GM11168 (cell line): ENCODE data around the gene TOP1.

Source experiments
- in situ Hi-C: fragments of 300-500 bp; cut with MboI; formaldehyde crosslinking; loops from one replicate; pipeline ENCODE4 v1.12.0; 2022; ENCODE audit warnings: low sequenced_read_pairs; ENCODE audit not compliant: unreplicated experiment

TOP1 gene

GRCh38 chr20:41031243-41031619 is 2.6 kb downstream of the TOP1 start:
- in situ Hi-C loops: no loop called here

- in situ Hi-C loops: no loop called here
These were observed 3.6 kb downstream of the TOP1 start for GRCh38 chr20:41032271-41032670.

- in situ Hi-C loops: no loop called here
These were observed 5.6 kb downstream of the TOP1 start for GRCh38 chr20:41034239-41034638.

GRCh38 chr20:41035207-41035606 is 6.6 kb downstream of the TOP1 start:
- in situ Hi-C loops: no loop called here

GRCh38 chr20:41037179-41037578 is 8.6 kb downstream of the TOP1 start:
- in situ Hi-C loops: no loop called here

- in situ Hi-C loops: no loop called here
These were observed 9.7 kb downstream of the TOP1 start for GRCh38 chr20:41038149-41038877.

- in situ Hi-C loops: no loop called here
These were observed 10.3 kb downstream of the TOP1 start for GRCh38 chr20:41038878-41039404.

- in situ Hi-C loops: no loop called here
These were observed 12.2 kb downstream of the TOP1 start for GRCh38 chr20:41040855-41041254.

GRCh38 chr20:41041693-41042092 is 13.1 kb downstream of the TOP1 start:
- in situ Hi-C loops: no loop called here

- in situ Hi-C loops: no loop called here
These were observed 15.9 kb downstream of the TOP1 start for GRCh38 chr20:41044409-41045062.

GRCh38 chr20:41045671-41046070 is 17.0 kb downstream of the TOP1 start:
- in situ Hi-C loops: no loop called here

GRCh38 chr20:41046716-41047115 is 18.1 kb downstream of the TOP1 start:
- in situ Hi-C loops: no loop called here

- in situ Hi-C loops: no loop called here
These were observed 18.8 kb downstream of the TOP1 start for GRCh38 chr20:41047279-41047974.

GRCh38 chr20:41047975-41048305 is 19.3 kb downstream of the TOP1 start:
- in situ Hi-C loops: no loop called here

GRCh38 chr20:41048461-41049301 is 20.1 kb downstream of the TOP1 start:
- in situ Hi-C loops: no loop called here

- in situ Hi-C loops: no loop called here
These were observed 20.8 kb downstream of the TOP1 start for GRCh38 chr20:41049451-41049850.

GRCh38 chr20:41050361-41051008 is 21.9 kb downstream of the TOP1 start:
- in situ Hi-C loops: no loop called here

GRCh38 chr20:41051009-41051825 is 22.6 kb downstream of the TOP1 start:
- in situ Hi-C loops: no loop called here

- in situ Hi-C loops: no loop called here
These were observed 24.3 kb downstream of the TOP1 start for GRCh38 chr20:41052742-41053419.
